Smooth muscle cell (in vitro differentiated cells): ENCODE results near the gene CEACAM20. TPM values are rescaled to one million over a fixed set of nuclear protein-coding genes. Genes with fewer than 3 reads are reported as not detected.

Experiments used
- polyA plus RNA-seq: library from polyadenylated mRNA; unstranded; fragments of >200 nt; fragmentation: Nextera tagmentation; extraction: Ambion mirVana; gene quantifications from 2 replicates; pipeline ENCODE4 v1.2.1, GENCODE V29; 2016
- small RNA-seq: library from RNA; depleted of rRNA; stranded (forward); fragments of <200 nt; gene quantifications from one replicate; pipeline ENCODE3, GENCODE V24; 2014
- total RNA-seq: library from RNA; depleted of rRNA; stranded (reverse); fragments of >200 nt; gene quantifications from 2 replicates; pipeline ENCODE4 v1.2.3, GENCODE V29; 2014

Gene CEACAM20
- total and polyA plus RNA-seq, 2 experiments from 2014 or later = not detected

Small RNA genes lying within 50 kb of the gene (small RNA-seq; reads per million reads assigned to genes)
- gene AC243964.1 = not detected

Other genes with a start within 250 kb of the CEACAM20 start
- 0.85 and 5.5 TPM in 2 replicates for gene ZNF235, start 224.7 kb downstream of the CEACAM20 start, total RNA-seq
- 1.3 and 1.5 TPM in 2 replicates for gene ZNF235, start 224.7 kb downstream of the CEACAM20 start, polyA plus RNA-seq
- 6.9 and 7.8 TPM in 2 replicates for gene ZNF112, start 173.0 kb downstream of the CEACAM20 start, total RNA-seq
- gene ZNF112, start 173.0 kb downstream of the CEACAM20 start, polyA plus RNA-seq = 2.0 and 2.2 TPM in 2 replicates
- 4.9 and 6.7 TPM in 2 replicates for gene ZNF285, start 128.1 kb downstream of the CEACAM20 start, total RNA-seq
- gene ZNF285, start 128.1 kb downstream of the CEACAM20 start, polyA plus RNA-seq = 3.7 and 5.2 TPM in 2 replicates
- gene ZNF229, start 81.2 kb downstream of the CEACAM20 start, total RNA-seq = 8.2 and 12.3 TPM in 2 replicates
- gene ZNF229, start 81.2 kb downstream of the CEACAM20 start, polyA plus RNA-seq = 4.5 and 4.7 TPM in 2 replicates
- gene ZNF180, start 29.2 kb downstream of the CEACAM20 start, total RNA-seq = 8.5 and 9.2 TPM in 2 replicates
- gene ZNF180, start 29.2 kb downstream of the CEACAM20 start, polyA plus RNA-seq = 2.6 and 3.9 TPM in 2 replicates
- gene IGSF23, start 83.9 kb upstream of the CEACAM20 start, total RNA-seq = not detected in 2 replicates
- gene IGSF23, start 83.9 kb upstream of the CEACAM20 start, polyA plus RNA-seq = not detected in 2 replicates
- 23.5 and 25.4 TPM in 2 replicates for gene PVR, start 114.2 kb upstream of the CEACAM20 start, total RNA-seq
- gene PVR, start 114.2 kb upstream of the CEACAM20 start, polyA plus RNA-seq = 28.5 and 35.0 TPM in 2 replicates
- gene CEACAM19, start 141.8 kb upstream of the CEACAM20 start, total RNA-seq = 0.81 and 1.5 TPM in 2 replicates
- gene CEACAM19, start 141.8 kb upstream of the CEACAM20 start, polyA plus RNA-seq = 0.88 and 2.4 TPM in 2 replicates
- not detected in 2 replicates for gene CEACAM16, start 169.5 kb upstream of the CEACAM20 start, total RNA-seq
- gene CEACAM16, start 169.5 kb upstream of the CEACAM20 start, polyA plus RNA-seq = not detected in 2 replicates
- gene BCL3, start 219.0 kb upstream of the CEACAM20 start, total RNA-seq = 8.1 and 12.2 TPM in 2 replicates
- gene BCL3, start 219.0 kb upstream of the CEACAM20 start, polyA plus RNA-seq = 52.8 and 54.0 TPM in 2 replicates
- gene CBLC, start 248.2 kb upstream of the CEACAM20 start, total RNA-seq = 0.40 and 0.90 TPM in 2 replicates
- 0.87 and 2.3 TPM in 2 replicates for gene CBLC, start 248.2 kb upstream of the CEACAM20 start, polyA plus RNA-seq